ENCODE data around the gene ULBP2.
"Not testable (repeated sequence)": the region's sequence is repeated elsewhere in the genome, so short reads cannot be mapped to it uniquely, and the experiment has no call there.

The ULBP2 gene

GRCh38 chr6:149915970-149916865, 25.6 kb upstream of the ULBP2 start:
- DNase-seq (ENCODE audit: low read depth), result no peak
- TF ChIP-seq, protein P1, sequence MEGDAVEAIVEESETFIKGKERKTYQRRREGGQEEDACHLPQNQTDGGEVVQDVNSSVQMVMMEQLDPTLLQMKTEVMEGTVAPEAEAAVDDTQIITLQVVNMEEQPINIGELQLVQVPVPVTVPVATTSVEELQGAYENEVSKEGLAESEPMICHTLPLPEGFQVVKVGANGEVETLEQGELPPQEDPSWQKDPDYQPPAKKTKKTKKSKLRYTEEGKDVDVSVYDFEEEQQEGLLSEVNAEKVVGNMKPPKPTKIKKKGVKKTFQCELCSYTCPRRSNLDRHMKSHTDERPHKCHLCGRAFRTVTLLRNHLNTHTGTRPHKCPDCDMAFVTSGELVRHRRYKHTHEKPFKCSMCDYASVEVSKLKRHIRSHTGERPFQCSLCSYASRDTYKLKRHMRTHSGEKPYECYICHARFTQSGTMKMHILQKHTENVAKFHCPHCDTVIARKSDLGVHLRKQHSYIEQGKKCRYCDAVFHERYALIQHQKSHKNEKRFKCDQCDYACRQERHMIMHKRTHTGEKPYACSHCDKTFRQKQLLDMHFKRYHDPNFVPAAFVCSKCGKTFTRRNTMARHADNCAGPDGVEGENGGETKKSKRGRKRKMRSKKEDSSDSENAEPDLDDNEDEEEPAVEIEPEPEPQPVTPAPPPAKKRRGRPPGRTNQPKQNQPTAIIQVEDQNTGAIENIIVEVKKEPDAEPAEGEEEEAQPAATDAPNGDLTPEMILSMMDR (IDR thresholded peaks at IDR 0.05; ENCODE audit: control insufficient read depth, insufficient read depth, low read depth, low read length, missing control alignments), result no peak

DNA sequence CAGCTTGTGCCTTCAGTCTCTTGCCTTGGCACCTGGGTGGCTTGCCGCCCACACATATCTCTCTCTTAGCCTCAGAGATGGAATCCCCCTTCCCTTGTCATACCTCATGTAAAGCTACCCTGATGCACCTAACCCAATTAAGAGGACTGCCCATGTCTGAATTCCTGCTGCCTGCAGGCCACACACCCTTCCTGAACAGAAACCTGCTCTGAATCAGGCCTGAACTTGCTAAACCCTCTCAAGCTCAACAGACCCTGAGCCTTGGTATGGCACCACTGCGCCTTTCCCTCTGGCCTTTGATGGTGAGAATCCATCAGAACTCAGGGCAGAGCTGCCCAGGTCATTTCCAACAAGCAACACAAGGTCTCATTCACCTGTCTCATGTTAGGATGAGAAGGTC, 24.1 kb upstream of the ULBP2 start:
- no peak for DNase-seq (ENCODE audit: low read depth)
- TF ChIP-seq, protein P1 (IDR thresholded peaks at IDR 0.05; ENCODE audit: control insufficient read depth, insufficient read depth, low read depth, low read length, missing control alignments), result no peak

More at GRCh38 chr6:149915970-149916865, 25.6 kb upstream of the ULBP2 start:
- H3K4me3 ChIP-seq (ENCODE audit: control insufficient read depth, low read depth, low read length), result no peak overlapping the region

DNA sequence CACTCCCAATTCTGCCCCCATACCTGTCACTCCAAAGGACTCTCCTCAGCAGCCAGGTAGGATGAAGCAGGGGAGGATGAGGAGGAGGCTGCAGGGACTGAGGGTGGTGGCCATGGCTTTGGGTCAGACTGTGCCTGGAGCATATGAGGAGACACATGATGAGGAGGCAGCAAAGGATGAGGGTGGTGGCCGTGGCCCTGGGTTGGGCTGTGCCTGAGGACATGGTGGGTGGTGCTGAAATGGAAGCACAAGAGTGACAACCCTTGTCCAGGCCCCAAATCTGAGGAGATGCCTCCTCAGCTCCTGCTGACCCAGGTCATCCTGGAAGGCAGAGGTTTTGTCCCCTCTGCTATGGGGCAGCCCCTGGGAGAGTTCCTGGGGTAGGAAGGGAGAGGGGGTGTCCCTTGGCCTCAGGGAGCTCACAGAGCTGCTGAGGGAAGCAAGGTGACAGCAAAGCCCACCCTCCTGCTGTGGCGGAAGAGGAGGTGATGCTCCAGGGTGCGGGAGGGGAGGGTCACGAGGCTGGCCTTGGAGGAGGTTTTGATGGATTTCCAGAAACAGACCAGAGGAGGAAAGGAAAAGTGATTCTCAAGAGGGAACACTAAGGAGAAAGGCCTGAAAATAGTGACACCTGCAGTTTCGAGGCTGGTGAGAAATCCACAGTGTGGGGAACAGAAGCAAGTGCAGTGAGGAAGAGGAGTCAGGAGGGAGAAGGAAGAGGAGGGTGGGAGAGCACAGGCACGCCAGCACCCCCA, 23.5 kb upstream of the ULBP2 start:
- no peak overlapping the region for H3K4me3 ChIP-seq (ENCODE audit: control insufficient read depth, low read depth, low read length)
- no peak for DNase-seq (ENCODE audit: low read depth)
- TF ChIP-seq, protein P1 (IDR thresholded peaks at IDR 0.05; ENCODE audit: control insufficient read depth, insufficient read depth, low read depth, low read length, missing control alignments), result no peak

More for the DNA sequence above, 24.1 kb upstream of the ULBP2 start:
- H3K4me3 ChIP-seq (ENCODE audit: control insufficient read depth, low read depth, low read length), result no peak overlapping the region

DNA sequence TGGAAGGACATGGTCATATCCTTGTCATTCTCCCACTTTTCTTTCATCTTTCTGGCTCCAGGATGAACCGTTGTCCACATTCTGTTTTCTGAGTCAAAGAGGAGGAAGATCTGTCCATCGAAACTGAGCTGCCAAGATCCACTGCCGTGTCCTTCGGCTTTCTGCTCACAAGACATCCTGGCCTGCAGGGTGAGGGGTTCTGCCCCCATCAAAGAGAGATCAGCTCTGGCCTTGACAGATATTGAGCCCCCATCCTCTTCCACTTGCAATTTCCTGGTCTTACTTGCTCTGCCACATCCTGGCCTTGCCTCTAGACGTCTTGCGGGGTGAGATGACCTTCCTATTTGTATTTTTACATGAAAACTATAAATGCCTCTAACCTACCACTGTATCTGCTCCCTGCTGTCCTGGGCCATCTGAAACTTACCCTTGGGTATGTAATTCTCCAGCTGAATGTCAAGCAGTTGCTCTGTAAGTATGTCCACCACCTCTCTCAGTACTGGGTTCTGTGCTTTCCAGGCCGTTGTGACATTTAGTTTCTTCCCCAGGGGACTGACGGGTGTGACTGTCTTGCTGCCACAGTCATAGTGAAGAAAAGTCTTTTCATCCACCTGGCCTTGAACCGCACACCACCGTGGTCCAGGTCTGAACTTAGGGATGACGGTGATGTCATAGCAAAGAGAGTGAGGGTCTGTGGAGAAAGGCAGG, 22.5 kb upstream of the ULBP2 start:
- H3K4me3 ChIP-seq (ENCODE audit: control insufficient read depth, low read depth, low read length); DNase-seq (ENCODE audit: low read depth): not testable (repeated sequence)

- no peak for DNase-seq (ENCODE audit: low read depth)
- TF ChIP-seq, protein P1 (IDR thresholded peaks at IDR 0.05; ENCODE audit: control insufficient read depth, insufficient read depth, low read depth, low read length, missing control alignments), result no peak
- no peak overlapping the region for H3K4me3 ChIP-seq (ENCODE audit: control insufficient read depth, low read depth, low read length)
Measured at GRCh38 chr6:149919834-149920225, 22.0 kb upstream of the ULBP2 start.

DNA sequence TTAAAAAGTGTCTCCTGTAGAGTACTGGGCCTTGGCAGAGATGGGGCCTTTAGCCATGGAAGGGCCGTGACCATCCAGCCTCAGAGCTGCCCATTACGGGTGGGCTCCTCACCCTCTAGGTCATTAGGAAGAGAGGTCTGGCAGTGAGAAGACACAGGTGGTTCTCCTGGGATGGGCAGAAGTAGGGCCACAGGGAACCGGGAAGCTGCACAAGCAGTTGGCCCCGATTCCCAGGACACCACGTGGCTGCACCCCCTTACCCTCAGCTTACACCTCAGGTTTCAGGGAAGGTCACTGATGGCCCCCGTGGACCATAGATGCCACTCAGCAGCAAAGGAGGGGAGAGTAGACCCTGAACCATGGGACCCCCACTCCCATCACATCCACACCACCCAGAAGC, 20.5 kb upstream of the ULBP2 start:
- no peak overlapping the region for H3K4me3 ChIP-seq (ENCODE audit: control insufficient read depth, low read depth, low read length)
- DNase-seq (ENCODE audit: low read depth), result no peak
- TF ChIP-seq, protein P1 (IDR thresholded peaks at IDR 0.05; ENCODE audit: control insufficient read depth, insufficient read depth, low read depth, low read length, missing control alignments), result no peak

DNA sequence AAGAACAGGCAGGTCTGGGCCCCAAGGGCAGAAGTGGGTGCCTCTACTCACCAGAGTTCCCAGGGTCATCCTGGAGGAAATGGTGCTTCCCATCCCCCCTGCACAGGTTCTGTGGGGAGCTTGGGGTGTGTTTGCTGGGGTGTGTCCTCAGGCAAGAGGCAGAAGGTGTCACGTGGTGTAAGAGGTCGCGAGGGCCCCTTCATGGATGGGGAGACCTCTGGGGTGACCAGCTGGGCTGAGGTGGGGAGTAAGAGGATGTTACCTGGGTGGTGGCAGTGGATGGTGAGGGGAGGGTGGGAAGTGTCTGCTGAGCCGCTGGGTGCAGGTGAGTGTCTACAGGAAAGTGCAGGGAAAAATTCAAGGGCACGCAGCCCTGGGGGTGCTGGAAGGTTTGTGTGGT, 19.7 kb upstream of the ULBP2 start:
- not testable (repeated sequence) for DNase-seq (ENCODE audit: low read depth)
- peak overlapping the region; percentile 59 for H3K4me3 ChIP-seq (ENCODE audit: control insufficient read depth, low read depth, low read length)
